Liver (tissue), 9 donors: ENCODE results near the gene HRG. TPM values are rescaled to one million over a fixed set of nuclear protein-coding genes. Genes with fewer than 3 reads are reported as not detected.

Experiments used
- DNase-seq: peaks from one replicate; pipeline ENCODE4 v3.0.0-alpha.2; 2017; ENCODE audit warnings: low spot score
- H3K27ac ChIP-seq, 2 donors: one replicate each; pipeline ENCODE4 v1.7.0; 2013; ENCODE audit warnings: inconsistent platforms in 2 of 2, low read length in 2 of 2, control low read depth in 1 of 2, low read depth in 1 of 2, mild to moderate bottlenecking in 1 of 2
- H3K27me3 ChIP-seq, 4 donors: one replicate each; pipeline versions ENCODE4 v1.6.1 to v1.7.0; 2013; ENCODE audit warnings: low read length in 3 of 4, inconsistent platforms in 1 of 4, mild to moderate bottlenecking in 1 of 4, moderate library complexity in 1 of 4; ENCODE audit not compliant: control insufficient read depth in 4 of 4, insufficient read depth in 4 of 4
- H3K36me3 ChIP-seq, 4 donors: one replicate each; pipeline versions ENCODE4 v1.6.1 to v1.7.0; 2013; ENCODE audit warnings: low read length in 3 of 4, mild to moderate bottlenecking in 3 of 4, low read depth in 1 of 4, moderate library complexity in 1 of 4; ENCODE audit not compliant: control insufficient read depth in 4 of 4, insufficient read depth in 3 of 4
- H3K4me1 ChIP-seq, 4 donors: one replicate each; pipeline versions ENCODE4 v1.6.1 to v1.7.0; 2013; ENCODE audit warnings: low read length in 3 of 4, mild to moderate bottlenecking in 3 of 4, moderate library complexity in 1 of 4; ENCODE audit not compliant: control insufficient read depth in 4 of 4, insufficient read depth in 4 of 4
- H3K4me3 ChIP-seq, 3 donors: one replicate each; pipeline versions ENCODE4 v1.6.1 to v1.7.0; 2013; ENCODE audit warnings: low read length in 3 of 3, control low read depth in 1 of 3, low read depth in 1 of 3, mild to moderate bottlenecking in 1 of 3
- H3K9ac ChIP-seq, 2 donors: one replicate each; pipeline ENCODE4 v1.7.0; 2013; ENCODE audit warnings: low read length in 2 of 2, mild to moderate bottlenecking in 2 of 2, moderate library complexity in 2 of 2, control low read depth in 1 of 2, low read depth in 1 of 2
- H3K9me3 ChIP-seq, 4 donors: one replicate each; pipeline versions ENCODE4 v1.6.1 to v1.7.0; 2013; ENCODE audit warnings: low read length in 3 of 4; ENCODE audit not compliant: control insufficient read depth in 4 of 4
- ATF3 ChIP-seq: IDR thresholded peaks from 2 replicates; pipeline ENCODE4 v1.6.1; 2016; ENCODE audit warnings: antibody characterized with exemption
- EGR1 ChIP-seq, 2 donors: IDR thresholded peaks; 2 replicates each; pipeline ENCODE4 v1.6.1; 2016 to 2018; ENCODE audit warnings: antibody characterized with exemption in 2 of 2, low read depth in 2 of 2
- FOXA1 ChIP-seq: IDR thresholded peaks from 2 replicates; pipeline ENCODE4 v1.6.1; 2016; ENCODE audit warnings: antibody characterized with exemption
- FOXA2 ChIP-seq: IDR thresholded peaks from 2 replicates; pipeline ENCODE4 v1.6.1; 2016; ENCODE audit warnings: antibody characterized with exemption
- GABPA ChIP-seq, 2 donors: IDR thresholded peaks in 1 of 2; conservative IDR thresholded peaks in 1 of 2; 2 replicates each; pipeline ENCODE4 v1.6.1; 2016; ENCODE audit warnings: antibody characterized with exemption in 2 of 2, mild to moderate bottlenecking in 1 of 2, moderate library complexity in 1 of 2
- HNF4A ChIP-seq, 2 donors: conservative IDR thresholded peaks; 2 replicates each; pipeline ENCODE4 v1.6.1; 2016; ENCODE audit warnings: antibody characterized with exemption in 2 of 2, mild to moderate bottlenecking in 2 of 2
- HNF4G ChIP-seq: IDR thresholded peaks from 2 replicates; pipeline ENCODE4 v1.6.1; 2016; ENCODE audit warnings: antibody characterized with exemption
- JUND ChIP-seq, 2 donors: IDR thresholded peaks; 2 replicates each; pipeline ENCODE4 v1.6.1; 2016; ENCODE audit warnings: antibody characterized with exemption in 2 of 2
- NR2F2 ChIP-seq: IDR thresholded peaks from 2 replicates; pipeline ENCODE4 v1.6.1; 2016; ENCODE audit warnings: antibody characterized with exemption
- RAD21 ChIP-seq, 2 donors: IDR thresholded peaks; 2 replicates each; pipeline ENCODE4 v1.6.1; 2016; ENCODE audit warnings: antibody characterized with exemption in 2 of 2, mild to moderate bottlenecking in 2 of 2
- RXRA ChIP-seq, 2 donors: IDR thresholded peaks; 2 replicates each; pipeline ENCODE4 v1.6.1; 2017 to 2018; ENCODE audit warnings: antibody characterized with exemption in 2 of 2, mild to moderate bottlenecking in 1 of 2
- SP1 ChIP-seq: IDR thresholded peaks from 2 replicates; pipeline ENCODE4 v1.6.1; 2018; ENCODE audit warnings: antibody characterized with exemption, mild to moderate bottlenecking
- TAF1 ChIP-seq: conservative IDR thresholded peaks from 2 replicates; pipeline ENCODE4 v1.6.1; 2016; ENCODE audit warnings: antibody characterized with exemption, mild to moderate bottlenecking
- YY1 ChIP-seq: IDR thresholded peaks from 2 replicates; pipeline ENCODE4 v1.6.1; 2016; ENCODE audit warnings: antibody characterized with exemption, mild to moderate bottlenecking
- ZBTB33 ChIP-seq: IDR thresholded peaks from 2 replicates; pipeline ENCODE4 v1.6.1; 2016; ENCODE audit warnings: antibody characterized with exemption
- WGBS: extraction: QIAGEN DNeasy Blood & Tissue Kit; methylation state at CpG from one replicate; pipeline ENCODE4 v1.1.7; 2013; 5-methylcytosine and 5-hydroxymethylcytosine counted together
- polyA plus RNA-seq, 2 donors: library from polyadenylated mRNA; stranded (reverse) in 1 of 2; unstranded in 1 of 2; fragments of 200-250 nt in 1 of 2; fragments of >200 nt in 1 of 2; fragmentation: Nextera tagmentation in 1 of 2; extraction: Ambion mirVana in 1 of 2; gene quantifications; one replicate each; pipeline versions ENCODE4 v1.2.1 to v1.2.3, GENCODE V29; 2013 to 2015
- total RNA-seq, 2 donors: library from RNA; depleted of rRNA; stranded (reverse); fragments of >200 nt; gene quantifications; one replicate each; pipeline ENCODE4 v1.2.3, GENCODE V29; 2014
- TF ChIP-seq, protein P1 (sequence below): IDR thresholded peaks from 2 replicates; pipeline ENCODE4 v1.6.1; 2016; ENCODE audit warnings: antibody characterized with exemption, mild to moderate bottlenecking
- TF ChIP-seq, protein P2 (sequence below): IDR thresholded peaks from 2 replicates; pipeline ENCODE4 v1.6.1; 2016; ENCODE audit warnings: antibody characterized with exemption
- TF ChIP-seq, protein P3 (sequence below): fragments of 150-350 bp; IDR thresholded peaks from 2 replicates; pipeline ENCODE4 v1.5.1; 2017; ENCODE audit warnings: improper control_type of control experiment, low read depth, low read length; ENCODE audit not compliant: missing input control
- donor health status: healthy.
- donor health status: healthy.
- donor health status: healthy.
- donor health status: healthy.
- donor health status: healthy.

Gene HRG
- total and polyA plus RNA-seq, 4 donors: 41.8 to 837 (median 227) TPM

DNA sequence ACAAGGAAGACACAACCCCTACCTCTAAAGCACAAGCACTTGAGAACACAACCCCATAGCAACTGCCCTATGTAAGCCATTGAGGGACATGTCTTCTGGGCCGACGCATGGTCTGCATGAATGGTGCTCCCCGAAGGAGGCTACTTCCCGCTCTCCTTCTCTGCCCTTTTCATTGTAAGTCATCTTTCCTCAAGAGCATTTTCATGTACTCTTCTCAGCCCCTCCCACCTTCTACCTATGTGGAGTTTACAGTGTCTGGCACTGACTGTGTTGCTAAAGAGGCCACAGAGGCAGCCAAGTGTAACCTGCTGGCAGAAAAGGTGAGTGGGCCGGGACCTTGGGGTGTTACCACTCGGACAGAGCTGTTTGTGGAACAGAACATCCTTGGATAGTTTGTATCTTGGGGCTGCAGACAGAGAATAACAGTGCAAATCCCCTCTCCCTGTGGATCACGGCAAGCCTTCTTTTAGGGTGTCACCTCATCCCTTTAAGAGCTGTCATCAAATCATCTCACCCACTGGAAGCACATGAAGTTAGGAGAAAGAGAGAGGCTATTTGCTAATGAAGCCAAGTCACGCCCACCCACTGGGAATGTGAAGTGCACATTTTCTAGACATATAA is 47.4 kb upstream of the HRG start:
- DNase-seq: no peak
- no peak for TF ChIP-seq ATF3
- no peak for TF ChIP-seq JUND (IDR thresholded peaks at IDR 0.05)
- TF ChIP-seq EGR1 (IDR thresholded peaks at IDR 0.05; ENCODE audit: low read depth in 2 of 2): no peak
- TF ChIP-seq, protein P1, sequence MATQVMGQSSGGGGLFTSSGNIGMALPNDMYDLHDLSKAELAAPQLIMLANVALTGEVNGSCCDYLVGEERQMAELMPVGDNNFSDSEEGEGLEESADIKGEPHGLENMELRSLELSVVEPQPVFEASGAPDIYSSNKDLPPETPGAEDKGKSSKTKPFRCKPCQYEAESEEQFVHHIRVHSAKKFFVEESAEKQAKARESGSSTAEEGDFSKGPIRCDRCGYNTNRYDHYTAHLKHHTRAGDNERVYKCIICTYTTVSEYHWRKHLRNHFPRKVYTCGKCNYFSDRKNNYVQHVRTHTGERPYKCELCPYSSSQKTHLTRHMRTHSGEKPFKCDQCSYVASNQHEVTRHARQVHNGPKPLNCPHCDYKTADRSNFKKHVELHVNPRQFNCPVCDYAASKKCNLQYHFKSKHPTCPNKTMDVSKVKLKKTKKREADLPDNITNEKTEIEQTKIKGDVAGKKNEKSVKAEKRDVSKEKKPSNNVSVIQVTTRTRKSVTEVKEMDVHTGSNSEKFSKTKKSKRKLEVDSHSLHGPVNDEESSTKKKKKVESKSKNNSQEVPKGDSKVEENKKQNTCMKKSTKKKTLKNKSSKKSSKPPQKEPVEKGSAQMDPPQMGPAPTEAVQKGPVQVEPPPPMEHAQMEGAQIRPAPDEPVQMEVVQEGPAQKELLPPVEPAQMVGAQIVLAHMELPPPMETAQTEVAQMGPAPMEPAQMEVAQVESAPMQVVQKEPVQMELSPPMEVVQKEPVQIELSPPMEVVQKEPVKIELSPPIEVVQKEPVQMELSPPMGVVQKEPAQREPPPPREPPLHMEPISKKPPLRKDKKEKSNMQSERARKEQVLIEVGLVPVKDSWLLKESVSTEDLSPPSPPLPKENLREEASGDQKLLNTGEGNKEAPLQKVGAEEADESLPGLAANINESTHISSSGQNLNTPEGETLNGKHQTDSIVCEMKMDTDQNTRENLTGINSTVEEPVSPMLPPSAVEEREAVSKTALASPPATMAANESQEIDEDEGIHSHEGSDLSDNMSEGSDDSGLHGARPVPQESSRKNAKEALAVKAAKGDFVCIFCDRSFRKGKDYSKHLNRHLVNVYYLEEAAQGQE: no peak
- no peak for TF ChIP-seq HNF4G
- TF ChIP-seq FOXA1: no peak
- TF ChIP-seq FOXA2: no peak
- TF ChIP-seq RXRA (IDR thresholded peaks at IDR 0.05): no peak
- no peak for TF ChIP-seq NR2F2
- no peak for TF ChIP-seq YY1
- TF ChIP-seq SP1: no peak
- TF ChIP-seq, protein P2, sequence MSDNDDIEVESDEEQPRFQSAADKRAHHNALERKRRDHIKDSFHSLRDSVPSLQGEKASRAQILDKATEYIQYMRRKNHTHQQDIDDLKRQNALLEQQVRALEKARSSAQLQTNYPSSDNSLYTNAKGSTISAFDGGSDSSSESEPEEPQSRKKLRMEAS: no peak
- TF ChIP-seq ZBTB33: no peak
- TF ChIP-seq RAD21 (IDR thresholded peaks at IDR 0.05): no peak
- TF ChIP-seq HNF4A (conservative IDR thresholded peaks at IDR 0.05): no peak
- TF ChIP-seq, protein P3, sequence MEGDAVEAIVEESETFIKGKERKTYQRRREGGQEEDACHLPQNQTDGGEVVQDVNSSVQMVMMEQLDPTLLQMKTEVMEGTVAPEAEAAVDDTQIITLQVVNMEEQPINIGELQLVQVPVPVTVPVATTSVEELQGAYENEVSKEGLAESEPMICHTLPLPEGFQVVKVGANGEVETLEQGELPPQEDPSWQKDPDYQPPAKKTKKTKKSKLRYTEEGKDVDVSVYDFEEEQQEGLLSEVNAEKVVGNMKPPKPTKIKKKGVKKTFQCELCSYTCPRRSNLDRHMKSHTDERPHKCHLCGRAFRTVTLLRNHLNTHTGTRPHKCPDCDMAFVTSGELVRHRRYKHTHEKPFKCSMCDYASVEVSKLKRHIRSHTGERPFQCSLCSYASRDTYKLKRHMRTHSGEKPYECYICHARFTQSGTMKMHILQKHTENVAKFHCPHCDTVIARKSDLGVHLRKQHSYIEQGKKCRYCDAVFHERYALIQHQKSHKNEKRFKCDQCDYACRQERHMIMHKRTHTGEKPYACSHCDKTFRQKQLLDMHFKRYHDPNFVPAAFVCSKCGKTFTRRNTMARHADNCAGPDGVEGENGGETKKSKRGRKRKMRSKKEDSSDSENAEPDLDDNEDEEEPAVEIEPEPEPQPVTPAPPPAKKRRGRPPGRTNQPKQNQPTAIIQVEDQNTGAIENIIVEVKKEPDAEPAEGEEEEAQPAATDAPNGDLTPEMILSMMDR: no peak
- no peak for TF ChIP-seq GABPA (IDR thresholded peaks at IDR 0.05 in 1 of 2, conservative IDR thresholded peaks at IDR 0.05 in 1 of 2)
- no peak for TF ChIP-seq TAF1
- Histone ChIP-seq H3K36me3 (peaks cover 0 to 22% (median 17%) of the 10 kb centered on the region in 4 donors), H3K9me3 (no peaks in the 10 kb centered on the region), H3K4me3 (no peak overlapping the region), H3K27ac (no peak overlapping the region), H3K4me1 (peaks cover 2 to 44% (median 23%) of the 10 kb centered on the region in 4 donors), H3K9ac (no peak overlapping the region), H3K27me3 (no peaks in the 10 kb centered on the region)
- 80% methylated on average over 8 of the region's 8 CpGs for WGBS
